Measurements from ENCODE around the gene DSG3.

The DSG3 gene

DNA sequence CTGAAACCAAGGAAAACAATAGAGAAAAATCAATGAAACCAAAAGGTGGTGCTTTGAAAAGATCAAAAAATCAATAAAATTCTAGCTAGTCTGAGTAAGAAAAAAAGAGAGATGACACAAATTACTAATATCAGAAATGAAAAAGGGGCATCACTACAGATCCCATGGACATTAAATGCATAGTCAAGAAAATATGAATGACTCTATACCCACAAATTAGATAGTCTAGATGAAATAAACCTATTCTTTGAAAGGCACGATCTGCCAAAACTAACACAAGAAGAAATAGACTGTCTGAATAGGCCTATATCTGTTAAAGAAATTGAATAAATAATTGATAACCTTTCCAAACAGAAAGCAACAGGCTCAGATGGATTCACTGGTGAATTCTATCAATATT, 15.2 kb upstream of the DSG3 start:
- Histone ChIP-seq H3K36me3 (ENCODE audit: control insufficient read depth, insufficient read depth, low read length) (no peaks in the 10 kb centered on the region), H3K27ac (ENCODE audit: low read length) (no peak overlapping the region), H3K27me3 (ENCODE audit: control insufficient read depth, insufficient read depth, low read length) (no peaks in the 10 kb centered on the region), H3K4me1 (ENCODE audit: control insufficient read depth, insufficient read depth, low read length) (no peaks in the 10 kb centered on the region), H3K4me3 (ENCODE audit: low read length) (no peak overlapping the region), H3K9me3 (ENCODE audit: control insufficient read depth, insufficient read depth, low read length) (no peaks in the 10 kb centered on the region)
- no peak for DNase-seq (ENCODE audit: low read depth, low spot score)
- WGBS (ENCODE audit: insufficient coverage, insufficient read length): no CpG with 5 or more reads among the region's 1 CpG

DNA sequence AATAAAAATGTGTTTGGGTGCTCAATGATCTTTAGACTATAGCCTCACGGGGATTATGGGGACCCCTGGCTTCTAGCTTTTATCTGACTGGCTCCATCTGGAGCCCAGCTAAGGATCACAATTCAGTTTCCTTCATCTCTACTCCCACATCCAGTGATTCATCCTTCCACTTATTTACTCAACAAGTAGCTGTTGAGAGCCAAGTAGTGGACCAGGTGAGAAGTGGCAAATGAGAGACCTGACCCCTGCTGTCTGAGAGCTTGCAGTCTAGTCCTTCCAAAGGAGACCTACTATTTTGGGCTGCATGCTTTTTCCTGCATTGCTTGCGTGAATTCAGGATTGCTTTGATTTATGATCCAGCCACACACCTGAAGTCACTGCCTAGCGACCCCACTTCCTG, 10.7 kb upstream of the DSG3 start:
- no CpG with 5 or more reads among the region's 3 CpGs for WGBS (ENCODE audit: insufficient coverage, insufficient read length)
- no peak overlapping the region for H3K27ac ChIP-seq (ENCODE audit: low read length)
- DNase-seq (ENCODE audit: low read depth, low spot score): no peak
- no peaks in the 10 kb centered on the region for H3K36me3 ChIP-seq (ENCODE audit: control insufficient read depth, insufficient read depth, low read length)
- H3K9me3 ChIP-seq (ENCODE audit: control insufficient read depth, insufficient read depth, low read length): no peaks in the 10 kb centered on the region
- no peak overlapping the region for H3K4me3 ChIP-seq (ENCODE audit: low read length)
- H3K27me3 ChIP-seq (ENCODE audit: control insufficient read depth, insufficient read depth, low read length): no peaks in the 10 kb centered on the region
- no peaks in the 10 kb centered on the region for H3K4me1 ChIP-seq (ENCODE audit: control insufficient read depth, insufficient read depth, low read length)

DNA sequence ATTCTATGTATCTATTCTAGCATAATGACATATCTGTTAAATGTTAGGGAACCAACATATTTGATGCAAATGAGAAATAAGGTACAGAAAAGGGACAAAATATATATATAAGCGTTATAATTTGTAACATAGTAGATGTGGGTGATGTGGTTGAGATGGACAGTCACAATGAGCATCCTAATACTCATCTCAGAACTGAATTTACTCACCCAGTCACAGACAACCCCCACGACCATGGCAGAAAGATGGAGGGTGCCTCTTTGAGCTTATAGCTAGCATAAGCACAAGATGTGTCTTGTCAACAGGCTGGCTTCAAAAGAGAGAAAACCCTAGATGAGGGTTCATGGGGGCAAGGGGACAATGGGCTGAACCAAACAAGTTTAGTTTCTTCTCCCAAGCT, 9.1 kb upstream of the DSG3 start:
- no CpG with 5 or more reads among the region's 2 CpGs for WGBS (ENCODE audit: insufficient coverage, insufficient read length)
- H3K27me3 ChIP-seq (ENCODE audit: control insufficient read depth, insufficient read depth, low read length): no peaks in the 10 kb centered on the region

DNA sequence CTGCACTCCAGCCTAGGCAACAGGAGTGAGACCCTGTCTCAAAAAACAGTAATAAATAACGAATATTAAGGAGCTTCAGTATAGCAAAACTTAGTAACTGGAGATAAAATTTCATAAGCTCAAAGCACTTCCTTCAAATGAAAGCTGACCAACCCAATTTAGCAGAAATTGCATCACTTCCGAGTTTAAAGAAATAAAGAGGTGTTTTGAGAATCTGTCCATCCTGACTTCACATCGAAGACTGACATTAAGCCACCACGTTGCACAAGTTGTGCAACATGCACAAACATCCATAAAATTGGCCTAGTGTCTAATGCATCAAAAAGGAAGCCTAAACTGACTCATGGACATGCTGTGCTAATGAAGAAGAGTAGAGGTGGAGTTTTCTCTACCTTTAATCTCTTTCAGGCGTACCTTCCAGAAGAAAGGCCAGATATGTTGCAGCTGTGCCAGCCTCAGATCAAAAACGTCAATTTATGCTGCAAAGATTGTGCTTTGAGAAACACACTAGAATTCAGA, 7.7 kb upstream of the DSG3 start:
- H3K4me3 ChIP-seq (ENCODE audit: low read length): no peak overlapping the region
- H3K9me3 ChIP-seq (ENCODE audit: control insufficient read depth, insufficient read depth, low read length): no peaks in the 10 kb centered on the region
- H3K36me3 ChIP-seq (ENCODE audit: control insufficient read depth, insufficient read depth, low read length): no peaks in the 10 kb centered on the region
- H3K4me1 ChIP-seq (ENCODE audit: control insufficient read depth, insufficient read depth, low read length): no peaks in the 10 kb centered on the region
- WGBS (ENCODE audit: insufficient coverage, insufficient read length): no CpG with 5 or more reads among the region's 6 CpGs
- DNase-seq (ENCODE audit: low read depth, low spot score): no peak
- H3K27me3 ChIP-seq (ENCODE audit: control insufficient read depth, insufficient read depth, low read length): no peaks in the 10 kb centered on the region
- no peak overlapping the region for H3K27ac ChIP-seq (ENCODE audit: low read length)

More for the DNA sequence above, 9.1 kb upstream of the DSG3 start:
- no peak for DNase-seq (ENCODE audit: low read depth, low spot score)
- Histone ChIP-seq H3K4me1 (ENCODE audit: control insufficient read depth, insufficient read depth, low read length) (no peaks in the 10 kb centered on the region), H3K27ac (ENCODE audit: low read length) (no peak overlapping the region), H3K4me3 (ENCODE audit: low read length) (no peak overlapping the region), H3K36me3 (ENCODE audit: control insufficient read depth, insufficient read depth, low read length) (no peaks in the 10 kb centered on the region), H3K9me3 (ENCODE audit: control insufficient read depth, insufficient read depth, low read length) (no peaks in the 10 kb centered on the region)

DNA sequence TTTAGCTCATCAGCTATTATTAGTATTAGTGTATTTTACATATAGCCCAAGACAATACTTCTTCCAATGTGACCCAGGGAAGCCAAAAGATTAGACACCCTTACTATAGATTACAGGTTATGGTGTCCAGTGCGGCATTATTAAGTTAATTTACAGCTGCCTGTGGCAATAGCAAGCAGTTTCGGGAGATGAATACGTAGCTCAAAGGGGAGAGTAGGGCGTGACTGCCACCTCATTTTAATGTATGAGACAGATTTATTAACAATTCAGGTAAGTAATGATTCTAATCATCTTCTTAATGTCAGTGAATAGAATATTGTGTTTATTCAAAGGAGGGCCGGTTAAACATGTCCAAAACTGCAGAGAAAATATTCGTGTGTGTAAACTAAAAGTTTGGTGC, 6.8 kb upstream of the DSG3 start:
- no peaks in the 10 kb centered on the region for H3K4me1 ChIP-seq (ENCODE audit: control insufficient read depth, insufficient read depth, low read length)
- no peak overlapping the region for H3K4me3 ChIP-seq (ENCODE audit: low read length)
- H3K36me3 ChIP-seq (ENCODE audit: control insufficient read depth, insufficient read depth, low read length): no peaks in the 10 kb centered on the region
- no peaks in the 10 kb centered on the region for H3K27me3 ChIP-seq (ENCODE audit: control insufficient read depth, insufficient read depth, low read length)
- no CpG with 5 or more reads among the region's 6 CpGs for WGBS (ENCODE audit: insufficient coverage, insufficient read length)
- no peak overlapping the region for H3K27ac ChIP-seq (ENCODE audit: low read length)
- DNase-seq (ENCODE audit: low read depth, low spot score): no peak
- H3K9me3 ChIP-seq (ENCODE audit: control insufficient read depth, insufficient read depth, low read length): no peaks in the 10 kb centered on the region

DNA sequence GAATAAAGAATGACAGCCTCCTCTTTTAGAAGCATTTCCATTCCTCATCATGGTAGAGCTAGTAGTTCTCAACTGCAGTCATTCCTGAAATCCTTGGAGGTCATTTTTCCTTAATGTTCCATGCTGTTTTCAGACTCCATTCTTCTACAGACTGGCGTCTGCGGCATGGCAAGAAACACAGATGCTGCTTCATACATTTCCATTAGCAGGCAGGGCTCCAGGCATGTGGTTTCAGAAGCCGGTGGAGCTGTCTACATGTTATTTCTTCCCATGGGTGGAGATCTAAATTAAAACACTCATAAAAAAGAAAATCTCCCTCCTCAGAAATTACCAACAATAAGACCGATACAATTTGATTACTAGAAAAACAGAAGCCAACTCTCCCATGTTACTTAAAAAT, 6.0 kb upstream of the DSG3 start:
- Histone ChIP-seq H3K27me3 (ENCODE audit: control insufficient read depth, insufficient read depth, low read length) (no peaks in the 10 kb centered on the region), H3K27ac (ENCODE audit: low read length) (no peak overlapping the region), H3K9me3 (ENCODE audit: control insufficient read depth, insufficient read depth, low read length) (no peaks in the 10 kb centered on the region), H3K4me3 (ENCODE audit: low read length) (no peak overlapping the region), H3K4me1 (ENCODE audit: control insufficient read depth, insufficient read depth, low read length) (no peaks in the 10 kb centered on the region), H3K36me3 (ENCODE audit: control insufficient read depth, insufficient read depth, low read length) (no peaks in the 10 kb centered on the region)
- no CpG with 5 or more reads among the region's 4 CpGs for WGBS (ENCODE audit: insufficient coverage, insufficient read length)
- DNase-seq (ENCODE audit: low read depth, low spot score): no peak

DNA sequence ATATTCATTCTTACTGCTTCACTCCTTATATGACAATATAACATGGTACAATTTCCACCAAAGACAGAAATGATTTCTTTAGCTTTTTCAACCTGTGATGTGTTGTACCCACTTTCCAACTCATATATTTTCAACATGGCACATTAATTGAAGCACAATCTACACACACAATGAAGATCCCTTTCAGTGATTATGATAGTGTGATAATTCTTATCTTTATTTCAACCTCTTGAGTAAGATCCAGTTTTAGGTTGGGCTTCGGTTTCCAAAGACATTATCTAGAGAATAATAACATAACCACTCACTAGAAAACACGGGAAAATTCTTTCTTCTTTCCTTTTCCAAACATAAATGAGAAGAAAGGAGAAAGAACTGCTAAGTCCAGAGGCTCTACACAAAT, 3.4 kb upstream of the DSG3 start:
- Histone ChIP-seq H3K27me3 (ENCODE audit: control insufficient read depth, insufficient read depth, low read length) (no peaks in the 10 kb centered on the region), H3K9me3 (ENCODE audit: control insufficient read depth, insufficient read depth, low read length) (no peaks in the 10 kb centered on the region), H3K36me3 (ENCODE audit: control insufficient read depth, insufficient read depth, low read length) (no peaks in the 10 kb centered on the region), H3K27ac (ENCODE audit: low read length) (no peak overlapping the region), H3K4me1 (ENCODE audit: control insufficient read depth, insufficient read depth, low read length) (no peaks in the 10 kb centered on the region), H3K4me3 (ENCODE audit: low read length) (no peak overlapping the region)
- no CpG with 5 or more reads among the region's 2 CpGs for WGBS (ENCODE audit: insufficient coverage, insufficient read length)
- DNase-seq (ENCODE audit: low read depth, low spot score): no peak

DNA sequence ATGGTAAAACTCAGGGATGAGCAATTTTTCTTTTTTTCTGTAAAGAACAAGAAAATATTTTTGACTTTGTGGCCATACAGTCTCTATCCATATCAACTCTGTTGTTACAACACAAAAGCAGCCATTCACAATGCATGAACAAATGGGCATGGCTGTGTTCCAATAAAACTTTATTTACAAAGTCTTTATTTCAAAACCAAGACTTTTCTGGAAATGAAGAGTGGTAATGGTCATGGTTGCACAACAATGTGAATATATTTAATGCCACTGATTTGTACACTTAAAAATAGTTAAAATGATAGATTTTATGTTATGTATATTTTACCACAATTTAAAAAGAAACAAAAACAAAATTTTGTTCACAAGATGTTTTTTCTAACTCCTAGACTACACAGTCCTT, 1.6 kb upstream of the DSG3 start:
- Histone ChIP-seq H3K27ac (ENCODE audit: low read length) (no peak overlapping the region), H3K4me1 (ENCODE audit: control insufficient read depth, insufficient read depth, low read length) (no peaks in the 10 kb centered on the region), H3K4me3 (ENCODE audit: low read length) (no peak overlapping the region), H3K27me3 (ENCODE audit: control insufficient read depth, insufficient read depth, low read length) (no peaks in the 10 kb centered on the region), H3K36me3 (ENCODE audit: control insufficient read depth, insufficient read depth, low read length) (no peaks in the 10 kb centered on the region), H3K9me3 (ENCODE audit: control insufficient read depth, insufficient read depth, low read length) (no peaks in the 10 kb centered on the region)
- DNase-seq (ENCODE audit: low read depth, low spot score): no peak

DNA sequence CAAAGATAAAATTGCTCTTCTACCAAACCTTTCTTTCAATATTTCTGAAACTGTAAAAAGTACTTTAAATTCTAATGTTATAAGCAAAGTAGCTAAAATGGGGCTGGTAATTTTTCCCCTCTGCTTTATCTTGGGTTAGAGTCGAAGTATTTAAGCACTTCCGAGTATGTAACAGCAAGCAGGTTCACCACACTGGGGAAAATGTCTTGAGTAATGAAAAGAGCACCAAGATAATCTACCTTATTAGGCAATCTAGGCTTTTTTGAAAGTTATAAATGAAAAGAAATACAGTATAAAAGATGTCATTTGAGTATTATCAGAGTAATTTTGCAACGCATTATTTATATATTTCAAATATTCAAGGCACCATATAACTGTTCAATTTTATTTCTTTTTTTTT, 687 bp upstream of the DSG3 start:
- no CpG with 5 or more reads among the region's 3 CpGs for WGBS (ENCODE audit: insufficient coverage, insufficient read length)
- H3K4me3 ChIP-seq (ENCODE audit: low read length): no peak overlapping the region
- DNase-seq (ENCODE audit: low read depth, low spot score): no peak
- no peak overlapping the region for H3K27ac ChIP-seq (ENCODE audit: low read length)
- no peaks in the 10 kb centered on the region for H3K27me3 ChIP-seq (ENCODE audit: control insufficient read depth, insufficient read depth, low read length)
- no peaks in the 10 kb centered on the region for H3K36me3 ChIP-seq (ENCODE audit: control insufficient read depth, insufficient read depth, low read length)
- no peaks in the 10 kb centered on the region for H3K9me3 ChIP-seq (ENCODE audit: control insufficient read depth, insufficient read depth, low read length)
- H3K4me1 ChIP-seq (ENCODE audit: control insufficient read depth, insufficient read depth, low read length): no peaks in the 10 kb centered on the region

DNA sequence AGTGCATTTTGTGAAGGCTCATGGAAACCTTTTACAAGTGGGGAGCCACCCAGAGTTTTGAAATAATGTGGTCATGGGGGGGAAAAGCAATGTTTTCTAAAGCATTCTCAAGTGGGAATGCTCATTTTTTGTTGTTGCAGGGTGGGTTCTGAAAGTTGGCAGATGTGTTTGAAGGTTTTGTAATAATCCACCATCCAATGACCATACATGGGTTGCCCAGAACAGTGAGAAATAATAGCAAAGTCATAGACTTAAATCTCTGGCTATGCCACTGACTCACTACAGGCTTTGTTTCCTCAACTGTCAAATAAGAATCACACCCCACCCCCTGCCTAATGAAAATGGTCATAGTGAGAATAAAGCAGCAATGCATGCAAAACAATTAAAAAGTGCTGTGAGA, 2.9 kb downstream of the DSG3 start:
- no peak overlapping the region for H3K4me3 ChIP-seq (ENCODE audit: low read length)
- no peak for DNase-seq (ENCODE audit: low read depth, low spot score)
- no peaks in the 10 kb centered on the region for H3K9me3 ChIP-seq (ENCODE audit: control insufficient read depth, insufficient read depth, low read length)
- H3K36me3 ChIP-seq (ENCODE audit: control insufficient read depth, insufficient read depth, low read length): no peaks in the 10 kb centered on the region
- no peaks in the 10 kb centered on the region for H3K4me1 ChIP-seq (ENCODE audit: control insufficient read depth, insufficient read depth, low read length)
- no peak overlapping the region for H3K27ac ChIP-seq (ENCODE audit: low read length)
- H3K27me3 ChIP-seq (ENCODE audit: control insufficient read depth, insufficient read depth, low read length): no peaks in the 10 kb centered on the region

DNA sequence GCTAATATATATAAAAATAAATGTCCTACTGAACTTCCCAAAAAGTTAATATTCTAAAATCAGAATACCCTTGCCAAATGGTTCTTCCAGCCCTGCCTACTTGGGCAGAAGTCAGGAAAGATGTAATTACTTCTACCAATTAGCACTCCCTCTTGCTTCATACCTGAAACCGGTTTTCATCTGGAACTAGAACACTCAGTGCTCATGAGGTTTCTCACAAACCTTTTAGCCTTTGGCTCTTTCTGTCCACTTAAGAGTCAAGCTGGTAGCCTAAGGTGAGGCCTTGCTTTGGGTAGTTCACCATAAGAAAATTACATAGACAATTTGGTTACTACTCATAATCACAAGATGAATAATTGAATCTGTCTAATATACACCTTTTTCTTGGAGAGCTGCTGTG, 4.1 kb downstream of the DSG3 start:
- Histone ChIP-seq H3K4me3 (ENCODE audit: low read length) (no peak overlapping the region), H3K9me3 (ENCODE audit: control insufficient read depth, insufficient read depth, low read length) (no peaks in the 10 kb centered on the region), H3K4me1 (ENCODE audit: control insufficient read depth, insufficient read depth, low read length) (no peaks in the 10 kb centered on the region), H3K36me3 (ENCODE audit: control insufficient read depth, insufficient read depth, low read length) (no peaks in the 10 kb centered on the region), H3K27ac (ENCODE audit: low read length) (no peak overlapping the region), H3K27me3 (ENCODE audit: control insufficient read depth, insufficient read depth, low read length) (no peaks in the 10 kb centered on the region)
- DNase-seq (ENCODE audit: low read depth, low spot score): no peak
- no CpG with 5 or more reads among the region's 1 CpG for WGBS (ENCODE audit: insufficient coverage, insufficient read length)
